ENCODE measurements around the gene RASGRP1. TPM values are rescaled to one million over a fixed set of nuclear protein-coding genes. Genes with fewer than 3 reads are reported as not detected.

Gene RASGRP1
- 100 to 1,000 TPM; 200 to 208 TPM for total RNA-seq

- Mint-ChIP-seq H3K4me3 (peak within 1 kb of the TSS; percentile 92), H3K9me3 (peaks cover 9% of the 10 kb centered on the region)
Measured at GRCh38 chr15:38564557-38565286, at the start of gene RASGRP1. TSS of gene RASGRP1 (minus strand) at chr15:38564814. CDS start at chr15:38564628, 186 bp downstream.

GRCh38 chr15:38613085-38613484 is 48.5 kb upstream of the RASGRP1 start:
- peak overlapping the region; percentile 99 for H3K27ac Mint-ChIP-seq
- DNase-seq: no peak
- H3K4me3 Mint-ChIP-seq: no peak overlapping the region
- CTCF ChIA-PET: interaction anchor here (1.1 to 10.7 kb wide), 4 partner anchors 13 to 48 kb away, joined by 3 to 99 read pairs (median 26); partner anchors contain the start of gene RASGRP1
- H3K9me3 Mint-ChIP-seq: peaks cover 8% of the 10 kb centered on the region
- peaks cover 17% of the 10 kb centered on the region for H3K36me3 Mint-ChIP-seq (ENCODE audit: low read depth)
- H3K4me1 Mint-ChIP-seq: peaks cover 57% of the 10 kb centered on the region
- POLR2A ChIA-PET: interaction anchor here (1.7 to 9.8 kb wide), 10 partner anchors 8 to 159 kb away, joined by 8 to 243 read pairs (median 32); partner anchors contain the start of genes FAM98B and RASGRP1
- no peaks in the 10 kb centered on the region for H3K27me3 Mint-ChIP-seq

More at GRCh38 chr15:38564557-38565286, at the start of gene RASGRP1:
- ChIA-PET CTCF (interaction anchor here (0.7 to 12.8 kb wide), 28 partner anchors 9 to 138 kb away, joined by 3 to 731 read pairs (median 6); partner anchors contain the start of gene FAM98B), POLR2A (interaction anchor here (0.9 to 12.0 kb wide), 36 partner anchors 9 to 1060 kb away, joined by 3 to 1063 read pairs (median 6); partner anchors contain the start of gene FAM98B)
- Mint-ChIP-seq H3K27ac (peak within 1 kb of the TSS; percentile 92), H3K27me3 (no peaks in the 10 kb centered on the region), H3K36me3 (ENCODE audit: low read depth) (peaks cover 62% of the 10 kb centered on the region), H3K4me1 (peaks cover 45% of the 10 kb centered on the region)
- DNase-seq: peak; percentile 90

GRCh38 chr15:38612159-38612863 is 47.7 kb upstream of the RASGRP1 start:
- POLR2A ChIA-PET: interaction anchor here (0.7 to 9.8 kb wide), 22 partner anchors 9 to 1012 kb away, joined by 3 to 243 read pairs (median 8); partner anchors contain the start of genes FAM98B and RASGRP1
- Mint-ChIP-seq H3K4me1 (peaks cover 57% of the 10 kb centered on the region), H3K4me3 (peak overlapping the region; percentile 61), H3K9me3 (peaks cover 8% of the 10 kb centered on the region), H3K36me3 (ENCODE audit: low read depth) (peaks cover 17% of the 10 kb centered on the region), H3K27ac (peak overlapping the region; percentile 99), H3K27me3 (no peaks in the 10 kb centered on the region)
- CTCF ChIA-PET: interaction anchor here (1.1 to 10.7 kb wide), 13 partner anchors 14 to 89 kb away, joined by 3 to 99 read pairs (median 8); partner anchors contain the start of gene RASGRP1
- DNase-seq: peak; percentile 61

GRCh38 chr15:38611228-38611627 is 46.6 kb upstream of the RASGRP1 start:
- ChIA-PET POLR2A (interaction anchor here (0.8 to 9.8 kb wide), 25 partner anchors 10 to 1172 kb away, joined by 3 to 243 read pairs (median 6); partner anchors contain the start of genes FAM98B and RASGRP1), CTCF (interaction anchor here (1.1 to 10.7 kb wide), 14 partner anchors 15 to 90 kb away, joined by 3 to 99 read pairs (median 8); partner anchors contain the start of gene RASGRP1)
- Mint-ChIP-seq H3K27ac (peak overlapping the region; percentile 99), H3K27me3 (no peaks in the 10 kb centered on the region), H3K36me3 (ENCODE audit: low read depth) (peaks cover 17% of the 10 kb centered on the region), H3K4me3 (peak overlapping the region; percentile 61), H3K9me3 (peaks cover 8% of the 10 kb centered on the region), H3K4me1 (peaks cover 66% of the 10 kb centered on the region)
- DNase-seq: peak; percentile 70

GRCh38 chr15:38610748-38611147 is 46.1 kb upstream of the RASGRP1 start:
- DNase-seq: peak; percentile 65
- ChIA-PET POLR2A (interaction anchor here (0.9 to 9.8 kb wide), 22 partner anchors 10 to 1014 kb away, joined by 3 to 243 read pairs (median 6); partner anchors contain the start of gene RASGRP1), CTCF (interaction anchor here (1.2 to 10.7 kb wide), 13 partner anchors 15 to 89 kb away, joined by 3 to 99 read pairs (median 8); partner anchors contain the start of gene RASGRP1)
- Mint-ChIP-seq H3K4me1 (peaks cover 71% of the 10 kb centered on the region), H3K27ac (peak overlapping the region; percentile 99), H3K9me3 (peaks cover 8% of the 10 kb centered on the region), H3K4me3 (peak overlapping the region; percentile 61), H3K27me3 (no peaks in the 10 kb centered on the region), H3K36me3 (ENCODE audit: low read depth) (peaks cover 17% of the 10 kb centered on the region)

GRCh38 chr15:38609097-38609738 is 44.6 kb upstream of the RASGRP1 start:
- Mint-ChIP-seq H3K4me3 (no peak overlapping the region), H3K9me3 (peaks cover 8% of the 10 kb centered on the region), H3K27me3 (no peaks in the 10 kb centered on the region), H3K4me1 (peaks cover 73% of the 10 kb centered on the region), H3K27ac (peak overlapping the region; percentile 99), H3K36me3 (ENCODE audit: low read depth) (peaks cover 17% of the 10 kb centered on the region)
- ChIA-PET POLR2A (interaction anchor here (1.4 to 9.8 kb wide), 7 partner anchors 22 to 88 kb away, joined by 3 to 243 read pairs (median 73); partner anchors contain the start of gene RASGRP1), CTCF (interaction anchor here (0.8 to 10.7 kb wide), 9 partner anchors 13 to 169 kb away, joined by 3 to 99 read pairs (median 4); partner anchors contain the start of gene RASGRP1)
- DNase-seq: no peak

GRCh38 chr15:38608682-38609081 is 44.1 kb upstream of the RASGRP1 start:
- Mint-ChIP-seq H3K27ac (peak overlapping the region; percentile 99), H3K27me3 (no peaks in the 10 kb centered on the region), H3K4me1 (peaks cover 73% of the 10 kb centered on the region), H3K36me3 (ENCODE audit: low read depth) (peaks cover 17% of the 10 kb centered on the region), H3K4me3 (no peak overlapping the region), H3K9me3 (peaks cover 8% of the 10 kb centered on the region)
- no peak for DNase-seq
- ChIA-PET POLR2A (interaction anchor here (1.4 to 9.8 kb wide), 5 partner anchors 22 to 78 kb away, joined by 4 to 243 read pairs (median 184); partner anchors contain the start of gene RASGRP1), CTCF (interaction anchor here (0.8 to 10.7 kb wide), 5 partner anchors 44 to 168 kb away, joined by 3 to 99 read pairs (median 4); partner anchors contain the start of gene RASGRP1)

- ChIA-PET POLR2A (no interaction called here), CTCF (no interaction called here)
- Mint-ChIP-seq H3K36me3 (ENCODE audit: low read depth) (peaks cover 9% of the 10 kb centered on the region), H3K27ac (no peak overlapping the region), H3K4me1 (peaks cover 44% of the 10 kb centered on the region), H3K27me3 (no peaks in the 10 kb centered on the region), H3K4me3 (no peak overlapping the region), H3K9me3 (peaks cover 4% of the 10 kb centered on the region)
- no peak for DNase-seq
Measured at GRCh38 chr15:38605744-38606143, 41.1 kb upstream of the RASGRP1 start.

GRCh38 chr15:38603672-38604071 is 39.1 kb upstream of the RASGRP1 start:
- peaks cover 23% of the 10 kb centered on the region for H3K4me1 Mint-ChIP-seq
- no peak overlapping the region for H3K4me3 Mint-ChIP-seq
- DNase-seq: no peak
- POLR2A ChIA-PET: interaction anchor here (1.0 to 1.6 kb wide), 5 partner anchors 17 to 47 kb away, joined by 3 to 6 read pairs (median 3); partner anchors contain the start of gene RASGRP1
- H3K36me3 Mint-ChIP-seq (ENCODE audit: low read depth): no peaks in the 10 kb centered on the region
- H3K9me3 Mint-ChIP-seq: peaks cover 4% of the 10 kb centered on the region
- no peaks in the 10 kb centered on the region for H3K27me3 Mint-ChIP-seq
- CTCF ChIA-PET: no interaction called here
- no peak overlapping the region for H3K27ac Mint-ChIP-seq

- Mint-ChIP-seq H3K9me3 (peaks cover under 1% of the 10 kb centered on the region), H3K4me1 (peaks cover 17% of the 10 kb centered on the region), H3K27ac (no peak overlapping the region), H3K4me3 (no peak overlapping the region), H3K36me3 (ENCODE audit: low read depth) (no peaks in the 10 kb centered on the region), H3K27me3 (no peaks in the 10 kb centered on the region)
- ChIA-PET POLR2A (interaction anchor here (1.0 to 1.6 kb wide), 4 partner anchors 16 to 39 kb away, joined by 3 to 6 read pairs (median 3); partner anchors contain the start of gene RASGRP1), CTCF (no interaction called here)
- no peak for DNase-seq
Measured at GRCh38 chr15:38602910-38603670, 38.5 kb upstream of the RASGRP1 start.

DNA sequence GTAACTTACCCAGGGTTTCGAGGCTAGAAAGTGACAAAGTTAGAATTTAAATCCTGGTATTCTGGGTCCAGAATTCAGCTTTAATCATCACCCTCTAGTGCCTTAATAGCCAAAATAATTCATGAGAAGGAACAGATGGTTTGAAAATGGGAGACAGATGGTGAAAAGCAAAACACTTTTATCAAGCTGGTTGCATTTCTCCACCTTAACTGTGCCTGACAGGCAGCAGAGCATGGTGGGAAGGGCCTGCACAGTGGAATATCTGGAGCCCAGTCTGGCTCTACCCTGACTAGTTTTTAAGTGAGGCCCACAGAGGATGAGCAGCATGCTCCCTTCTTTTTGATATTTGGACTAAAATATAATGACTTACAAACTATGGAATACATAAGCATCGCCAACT is 35.6 kb upstream of the RASGRP1 start:
- POLR2A ChIA-PET: no interaction called here
- Mint-ChIP-seq H3K27ac (no peak overlapping the region), H3K27me3 (no peaks in the 10 kb centered on the region), H3K4me3 (no peak overlapping the region), H3K36me3 (ENCODE audit: low read depth) (peaks cover 6% of the 10 kb centered on the region), H3K4me1 (peaks cover 2% of the 10 kb centered on the region), H3K9me3 (no peaks in the 10 kb centered on the region)
- CTCF ChIA-PET: no interaction called here
- no peak for DNase-seq
